AG09309 (cell line): Measurements from ENCODE around the gene CYREN.

Experiments used
- DNase-seq: peaks from one replicate; pipeline ENCODE4 v3.0.0-alpha.2; 2010; ENCODE audit warnings: low read depth
- H3K4me3 ChIP-seq: 2 replicates; pipeline ENCODE4 v1.5.1; 2011; ENCODE audit warnings: mild to moderate bottlenecking, low read depth, low read length, moderate library complexity; ENCODE audit not compliant: control insufficient read depth
- TF ChIP-seq, protein P1 (sequence below): IDR thresholded peaks from 2 replicates; pipeline ENCODE4 v1.5.1; 2011; ENCODE audit warnings: mild to moderate bottlenecking, low read depth, low read length, inconsistent platforms; ENCODE audit not compliant: insufficient read depth, control insufficient read depth; ENCODE audit errors: missing control alignments

Gene CYREN

DNA sequence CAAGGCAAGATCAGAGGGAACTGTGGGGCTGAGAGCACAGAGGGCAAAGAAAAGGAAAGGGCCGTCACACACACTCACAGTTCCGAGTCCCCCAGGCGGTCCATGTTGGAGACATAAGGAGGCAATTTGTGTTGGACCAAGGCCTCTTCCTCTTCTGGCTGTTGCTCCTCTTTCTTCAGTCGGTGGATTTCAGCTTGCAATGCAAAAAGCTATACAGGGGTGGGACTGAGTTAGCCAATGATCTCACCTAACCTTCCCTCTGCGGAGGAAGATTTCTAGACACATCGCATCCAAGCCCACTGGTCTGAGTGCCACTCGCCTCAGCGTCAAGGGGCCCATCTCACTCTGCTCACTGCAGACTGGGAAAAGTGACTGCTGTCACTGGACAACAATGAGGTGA, 35.3 kb upstream of the CYREN start:
- no peak for DNase-seq
- TF ChIP-seq, protein P1, sequence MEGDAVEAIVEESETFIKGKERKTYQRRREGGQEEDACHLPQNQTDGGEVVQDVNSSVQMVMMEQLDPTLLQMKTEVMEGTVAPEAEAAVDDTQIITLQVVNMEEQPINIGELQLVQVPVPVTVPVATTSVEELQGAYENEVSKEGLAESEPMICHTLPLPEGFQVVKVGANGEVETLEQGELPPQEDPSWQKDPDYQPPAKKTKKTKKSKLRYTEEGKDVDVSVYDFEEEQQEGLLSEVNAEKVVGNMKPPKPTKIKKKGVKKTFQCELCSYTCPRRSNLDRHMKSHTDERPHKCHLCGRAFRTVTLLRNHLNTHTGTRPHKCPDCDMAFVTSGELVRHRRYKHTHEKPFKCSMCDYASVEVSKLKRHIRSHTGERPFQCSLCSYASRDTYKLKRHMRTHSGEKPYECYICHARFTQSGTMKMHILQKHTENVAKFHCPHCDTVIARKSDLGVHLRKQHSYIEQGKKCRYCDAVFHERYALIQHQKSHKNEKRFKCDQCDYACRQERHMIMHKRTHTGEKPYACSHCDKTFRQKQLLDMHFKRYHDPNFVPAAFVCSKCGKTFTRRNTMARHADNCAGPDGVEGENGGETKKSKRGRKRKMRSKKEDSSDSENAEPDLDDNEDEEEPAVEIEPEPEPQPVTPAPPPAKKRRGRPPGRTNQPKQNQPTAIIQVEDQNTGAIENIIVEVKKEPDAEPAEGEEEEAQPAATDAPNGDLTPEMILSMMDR: no peak
- H3K4me3 ChIP-seq: no peak overlapping the region

DNA sequence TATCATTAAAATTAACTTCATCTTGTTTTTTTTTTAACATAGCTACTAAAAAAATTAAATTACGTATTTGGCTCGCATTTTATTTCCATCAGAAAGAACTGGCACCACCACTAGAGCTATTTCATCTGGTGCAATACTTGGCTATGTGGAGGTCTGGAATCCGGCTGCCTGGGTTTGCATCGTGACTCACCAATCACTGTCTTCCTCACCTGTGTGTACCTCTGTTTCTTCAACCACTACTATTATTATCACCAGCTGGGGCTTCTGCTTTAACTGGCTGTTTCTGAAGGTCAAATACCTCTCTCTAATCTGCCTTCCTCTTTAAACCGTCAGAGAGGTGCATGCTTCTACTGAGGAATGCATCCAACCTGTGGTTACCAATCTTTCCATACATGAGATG, 34.4 kb upstream of the CYREN start:
- TF ChIP-seq, protein P1: no peak
- H3K4me3 ChIP-seq: no peak overlapping the region
- no peak for DNase-seq

DNA sequence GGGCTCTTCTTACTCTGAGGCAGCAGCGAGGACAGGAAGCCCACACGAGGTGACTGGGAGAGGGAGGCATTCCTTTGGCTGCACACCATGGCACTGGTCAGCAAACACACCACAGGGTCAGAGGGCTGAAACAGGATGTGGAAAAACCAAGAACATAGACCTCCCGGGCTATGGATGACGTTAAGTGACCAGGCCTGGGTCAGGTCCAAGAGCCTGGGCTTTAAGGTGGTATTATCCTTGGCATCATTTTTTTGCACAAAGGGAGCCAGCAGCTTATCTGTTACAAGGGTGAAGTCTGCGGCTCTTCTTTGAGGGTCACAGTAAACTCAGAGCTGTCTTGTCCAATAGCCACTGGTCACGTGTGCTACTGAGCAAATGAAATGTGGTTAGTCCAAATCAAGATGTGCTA, 33.8 kb upstream of the CYREN start:
- TF ChIP-seq, protein P1: no peak
- no peak overlapping the region for H3K4me3 ChIP-seq
- DNase-seq: no peak

DNA sequence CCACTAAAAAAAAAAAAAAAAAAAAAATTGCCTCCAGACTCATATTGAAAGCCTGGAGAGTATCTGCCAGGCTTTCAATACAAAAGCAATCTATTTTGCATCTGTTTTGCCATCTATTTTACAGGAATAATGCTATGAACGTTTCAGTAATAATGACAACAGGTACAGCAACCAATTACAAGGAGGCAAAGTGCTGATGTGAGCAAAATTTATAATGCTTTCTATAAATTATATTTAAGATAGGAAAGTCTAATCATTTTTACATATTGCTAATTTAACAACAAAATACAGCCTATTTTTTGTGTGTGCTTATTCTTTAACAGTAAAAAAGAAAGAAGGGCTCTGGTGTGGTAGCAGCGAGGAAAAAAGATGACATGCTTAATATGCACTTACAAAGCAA, 30.8 kb upstream of the CYREN start:
- TF ChIP-seq, protein P1: no peak
- H3K4me3 ChIP-seq: no peak overlapping the region
- no peak for DNase-seq

DNA sequence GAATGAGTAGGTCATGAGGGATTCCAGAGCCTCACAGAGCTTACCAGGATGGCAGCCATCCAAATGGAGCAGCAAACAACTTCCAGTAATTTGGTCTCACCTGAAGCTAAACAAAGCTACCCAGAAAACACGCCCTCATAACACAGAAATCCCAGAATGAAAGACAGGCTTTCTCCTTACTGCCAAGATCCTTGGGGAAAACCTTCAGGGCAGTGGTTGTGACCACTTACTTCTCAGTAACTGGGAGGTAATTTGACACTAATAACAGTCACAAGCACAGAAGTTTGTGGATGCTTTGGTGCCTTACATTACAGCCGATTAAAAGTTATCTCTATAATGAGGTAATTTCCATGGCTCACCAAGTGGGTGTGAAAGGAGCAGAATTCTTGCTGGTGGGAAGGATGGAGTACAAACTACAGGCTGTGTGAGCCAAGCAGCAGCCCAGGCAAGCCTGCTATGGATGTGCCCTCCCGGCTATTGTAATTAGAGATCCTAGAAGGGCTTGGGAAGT, 30.4 kb upstream of the CYREN start:
- DNase-seq: no peak
- TF ChIP-seq, protein P1: no peak
- H3K4me3 ChIP-seq: no peak overlapping the region

DNA sequence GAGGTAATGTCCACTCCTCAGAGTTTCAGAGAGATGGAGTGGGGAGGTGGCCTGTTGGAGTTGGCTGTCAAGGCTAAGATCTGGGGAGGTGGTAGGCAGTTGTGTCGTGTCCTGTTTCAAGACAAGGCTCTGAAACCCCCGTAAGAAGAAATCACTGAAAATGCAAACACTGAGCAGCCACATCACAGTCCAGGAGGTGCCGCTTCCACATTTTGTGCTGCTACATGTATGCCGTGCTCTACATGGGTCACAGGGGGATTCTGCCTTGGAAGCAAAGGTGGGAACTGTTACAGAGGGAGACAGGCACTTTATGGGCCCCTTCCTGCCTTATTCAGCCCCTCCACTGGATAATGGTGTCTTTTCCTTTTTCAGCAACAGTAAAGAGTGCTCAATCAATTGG, 28.9 kb upstream of the CYREN start:
- no peak for DNase-seq
- TF ChIP-seq, protein P1: no peak

DNA sequence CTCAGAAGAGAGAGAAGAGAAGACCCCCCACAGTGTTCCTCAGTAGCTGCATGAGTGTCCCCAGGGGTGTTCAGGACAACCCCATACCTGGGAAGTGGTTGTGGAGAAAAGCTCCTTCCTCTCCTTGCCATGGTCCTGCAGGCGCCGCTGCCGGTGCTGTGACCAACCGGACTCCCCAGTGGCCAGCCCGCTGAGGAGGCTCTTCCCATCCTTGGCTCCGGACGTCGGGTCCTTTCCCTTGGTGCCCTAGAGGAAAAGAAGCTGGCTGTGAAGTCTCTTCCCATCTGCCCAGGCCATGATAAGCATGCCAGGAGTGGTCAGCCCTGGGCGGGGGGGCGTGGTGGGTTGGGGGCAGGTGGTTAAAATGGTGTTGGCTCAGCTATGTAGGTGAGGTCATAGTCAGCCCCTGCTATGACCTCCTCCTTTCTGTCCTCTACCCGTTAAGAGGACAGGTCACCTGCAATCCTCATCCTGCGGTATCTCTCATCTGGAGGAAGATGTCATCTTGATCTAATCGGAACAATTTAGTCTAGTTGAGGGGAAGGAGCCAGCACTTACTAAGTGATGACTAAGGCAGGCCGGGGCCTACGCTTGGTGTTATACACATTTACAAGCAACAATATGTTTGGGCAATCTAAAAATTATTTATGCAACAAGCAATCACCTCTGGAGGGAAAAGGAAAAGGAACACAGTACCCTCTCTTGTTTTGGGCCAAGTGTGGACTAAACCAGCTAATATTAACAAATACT, 27.6 kb upstream of the CYREN start:
- no peak overlapping the region for H3K4me3 ChIP-seq
- TF ChIP-seq, protein P1: no peak
- peak; percentile 61 for DNase-seq

More for the DNA sequence above, 28.9 kb upstream of the CYREN start:
- no peak overlapping the region for H3K4me3 ChIP-seq
